Measurements from ENCODE around the gene SUMO3. TPM values are rescaled to one million over a fixed set of nuclear protein-coding genes. Genes with fewer than 3 reads are reported as not detected.

The SUMO3 gene
- total RNA-seq (ENCODE audit: insufficient read depth, low replicate concordance) = 49.4 TPM

DNA sequence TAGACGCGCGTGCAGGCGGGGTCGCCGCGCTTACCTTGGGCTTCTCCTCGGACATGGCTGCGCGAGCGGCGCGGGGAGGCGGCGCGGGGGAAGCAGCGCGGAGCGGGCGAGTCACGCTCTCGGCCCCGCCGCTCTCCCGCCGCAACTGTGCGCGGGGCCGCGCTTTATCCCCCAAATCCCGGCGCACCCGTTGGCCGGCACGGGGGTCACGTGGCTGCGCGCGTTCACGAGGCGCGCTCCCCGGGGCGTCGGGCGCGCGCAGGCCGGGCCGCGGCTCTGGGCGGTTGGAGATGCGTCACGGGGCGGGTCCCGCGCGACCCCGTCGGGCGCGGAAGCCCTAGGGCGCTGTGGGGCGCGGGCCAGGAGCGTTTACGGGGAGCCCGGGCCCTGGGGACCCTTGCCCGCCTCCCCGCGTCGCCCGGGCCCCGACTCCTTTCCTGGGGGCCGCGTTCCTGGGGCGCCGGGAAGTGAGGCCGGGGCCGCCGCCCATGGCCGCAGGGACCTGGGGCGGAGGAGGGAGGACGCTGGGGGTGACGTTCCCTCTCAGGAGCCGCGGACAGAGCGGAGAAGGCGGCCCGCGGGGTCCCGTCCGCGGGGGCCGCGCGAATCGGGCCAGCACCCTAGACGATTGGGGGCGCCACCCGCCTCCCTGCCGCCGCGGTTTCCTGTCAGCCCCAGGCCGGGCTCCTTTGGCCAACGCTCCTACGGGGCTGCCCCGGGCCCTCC lies at the start of gene SUMO3:
SUMO3 (minus strand) TSS at position 149 of the 726 bp plus-strand sequence; CDS start at position 55, 94 bp downstream.
- DNase-seq (ENCODE audit: low spot score) = peak; percentile 78

DNA sequence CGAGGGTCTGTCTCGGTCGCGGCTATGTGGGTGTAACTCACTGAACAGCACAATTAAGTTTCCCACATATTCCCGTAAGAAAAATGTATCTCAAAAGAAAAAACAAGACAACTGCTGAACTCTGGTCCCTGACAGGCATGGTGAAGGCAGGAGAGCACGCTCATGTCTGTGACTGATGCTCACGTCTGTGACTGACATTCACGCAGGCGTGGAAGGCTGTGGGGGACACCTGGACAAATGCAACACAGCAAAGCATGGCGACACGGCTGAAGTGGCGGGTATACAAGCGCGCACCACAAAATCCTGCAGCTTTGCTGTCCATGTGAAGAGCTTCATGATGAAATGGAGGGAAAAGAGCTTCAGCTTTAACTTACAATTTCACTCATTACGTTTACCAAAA lies 49.6 kb upstream of the SUMO3 start:
- DNase-seq (ENCODE audit: low spot score) = no peak

DNA sequence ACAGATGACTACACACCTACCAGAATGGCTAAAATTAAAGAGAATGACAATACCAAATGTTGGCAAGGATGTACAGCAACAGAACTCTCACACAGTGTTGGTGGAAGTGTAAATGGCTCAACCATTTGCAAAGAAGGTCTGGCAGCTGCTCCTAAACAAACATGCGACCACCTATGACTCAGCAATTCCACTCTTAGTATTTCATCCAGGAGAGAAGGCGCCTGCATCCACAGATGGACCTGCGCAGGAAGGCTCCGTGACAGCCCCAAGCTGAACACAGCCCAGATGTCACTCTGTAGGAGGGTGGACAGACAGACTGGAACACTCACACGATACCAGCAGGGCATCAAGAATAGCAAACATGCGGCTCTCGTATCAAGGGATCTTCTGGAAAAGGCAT lies 48.9 kb upstream of the SUMO3 start:
- no peak for DNase-seq (ENCODE audit: low spot score)

DNA sequence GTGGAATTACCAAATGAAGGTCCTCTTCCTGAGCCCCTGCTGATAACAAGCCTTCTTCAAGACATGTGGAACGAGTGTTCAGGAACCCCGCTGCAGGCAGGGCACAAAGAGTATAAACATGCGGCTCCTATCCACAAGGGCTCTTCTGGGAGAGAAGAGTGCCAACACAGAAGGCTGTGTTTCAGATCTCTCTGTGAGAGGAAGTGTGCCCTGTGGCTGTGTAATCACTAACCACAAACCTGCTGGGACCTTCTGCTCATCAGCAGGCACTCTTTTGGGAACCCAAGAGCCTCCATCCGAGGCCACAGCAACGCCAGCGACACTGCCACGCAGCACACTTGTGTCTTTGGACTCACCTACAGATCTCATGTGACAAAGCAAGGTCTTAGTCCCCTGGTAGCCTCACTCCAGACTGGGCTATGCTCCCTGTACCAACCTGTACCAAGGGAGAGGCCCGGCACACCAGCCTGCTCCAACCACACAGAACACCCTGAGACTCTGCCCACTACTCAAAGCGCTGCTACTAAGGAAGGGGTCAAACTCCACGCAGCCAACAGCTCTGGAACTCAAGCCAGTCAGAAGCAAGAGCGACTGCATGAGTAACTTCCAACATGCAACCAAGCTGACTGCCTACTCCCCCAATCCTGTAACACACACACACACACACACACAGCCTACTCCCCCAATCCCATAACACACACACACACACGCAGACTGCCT lies 47.9 kb upstream of the SUMO3 start:
- DNase-seq (ENCODE audit: low spot score) = no peak

DNA sequence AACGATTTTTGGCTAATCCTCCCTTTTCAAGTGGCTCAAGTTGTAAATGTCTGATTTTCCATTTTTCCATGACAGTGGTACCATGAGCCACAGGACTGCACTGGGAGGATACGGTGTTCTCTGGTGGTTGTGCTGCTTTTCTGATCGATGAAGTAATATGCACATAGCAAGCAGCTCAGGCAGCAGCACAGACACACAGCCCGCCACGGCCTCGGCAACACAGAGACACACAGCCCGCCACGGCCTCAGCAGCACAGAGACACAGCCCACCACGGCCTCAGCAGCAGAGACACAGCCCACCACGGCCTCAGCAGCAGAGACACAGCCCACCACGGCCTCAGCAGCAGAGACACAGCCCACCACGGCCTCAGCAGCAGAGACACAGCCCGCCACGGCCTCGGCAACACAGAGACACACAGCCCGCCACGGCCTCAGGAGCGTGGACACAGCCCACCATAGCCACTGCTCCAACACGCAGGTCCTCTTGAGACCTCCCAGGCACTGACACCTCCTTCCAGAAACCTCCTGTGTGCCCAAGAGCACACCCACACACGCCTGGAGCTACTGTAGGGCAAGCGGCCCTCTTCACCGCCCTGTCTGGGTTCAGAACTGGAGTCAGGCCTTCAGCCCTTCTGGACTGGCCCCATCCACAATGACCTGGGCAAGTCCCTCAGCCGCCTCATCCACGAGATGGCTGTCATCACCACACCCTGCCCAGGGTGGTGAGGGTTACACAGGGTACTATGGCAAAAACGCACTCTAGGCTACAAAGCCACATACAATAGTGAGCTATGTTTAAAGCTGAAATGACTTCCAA lies 45.2 kb upstream of the SUMO3 start:
- DNase-seq (ENCODE audit: low spot score) = no peak

DNA sequence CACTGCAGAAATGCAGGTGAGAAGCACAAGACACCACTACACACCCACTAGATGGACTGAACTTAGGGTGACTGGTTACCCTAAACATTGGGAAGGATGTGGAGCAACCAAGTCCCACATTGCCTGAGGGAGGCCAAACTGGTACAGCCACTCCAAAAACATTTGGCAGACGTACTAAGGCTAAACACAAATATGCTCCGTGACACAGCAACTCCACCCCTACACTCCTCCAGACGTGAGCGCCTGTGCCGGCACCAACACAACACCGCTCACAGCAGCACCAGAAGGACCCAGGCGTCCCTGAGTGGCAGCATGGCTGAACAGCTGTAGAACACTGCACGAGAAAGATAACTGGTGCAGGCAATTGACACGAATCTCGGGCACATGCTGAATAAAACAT lies 40.9 kb upstream of the SUMO3 start:
- DNase-seq (ENCODE audit: low spot score) = no peak

DNA sequence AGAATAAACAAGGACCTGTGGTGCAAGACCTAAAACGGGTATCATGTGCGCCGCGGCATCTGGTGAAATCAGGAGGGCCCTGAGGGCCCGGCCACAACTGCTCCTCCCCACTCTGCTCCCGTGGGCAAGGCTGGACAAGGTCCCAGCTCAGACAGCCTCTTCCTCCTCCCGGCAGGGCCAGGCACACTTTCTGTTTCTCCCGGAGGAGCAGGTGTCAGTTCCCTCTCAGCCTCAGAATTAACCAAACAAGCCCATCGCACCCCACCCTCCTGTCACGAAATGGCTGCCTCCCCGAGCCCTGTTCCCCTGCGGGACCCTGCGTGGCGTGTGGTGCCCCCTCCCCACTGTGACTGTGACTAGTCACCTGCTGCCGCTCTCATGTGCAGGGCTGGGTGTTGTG lies 40.4 kb upstream of the SUMO3 start:
- DNase-seq (ENCODE audit: low spot score) = no peak

DNA sequence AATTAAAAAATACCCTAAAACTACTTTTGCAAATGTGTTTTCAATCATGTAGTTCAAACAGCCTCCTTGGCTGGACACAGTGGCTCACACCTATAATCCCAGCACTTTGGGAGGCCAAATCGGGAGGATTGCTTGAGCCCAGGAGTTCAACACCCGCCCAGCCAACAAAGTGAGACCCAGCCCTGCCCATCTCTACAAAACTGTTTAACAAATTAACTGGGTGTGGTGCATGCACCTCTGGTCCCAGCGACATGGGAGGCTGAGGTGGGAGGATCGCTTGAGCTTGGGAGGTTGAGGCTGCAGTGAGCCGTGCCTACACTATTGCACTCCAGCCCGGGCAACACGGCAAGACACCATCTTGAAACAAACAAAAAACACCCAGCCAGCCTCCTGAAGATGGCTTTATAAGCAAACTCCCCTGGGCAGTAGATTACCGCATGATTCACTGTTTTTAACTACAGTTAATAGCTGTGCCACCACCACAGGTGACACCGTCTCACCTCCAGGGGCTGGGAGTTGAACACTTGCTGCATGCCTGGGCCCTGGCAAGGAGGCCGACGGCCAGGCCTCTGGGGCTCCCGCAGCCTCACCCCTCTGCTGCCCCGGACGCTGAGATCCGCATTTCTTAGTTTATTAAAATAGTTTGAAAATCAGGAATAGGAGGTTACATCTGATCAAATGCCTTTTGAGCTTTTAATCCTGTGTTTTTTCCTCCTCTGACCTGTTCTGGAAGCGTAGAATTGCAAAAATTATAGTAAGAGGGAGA lies 39.4 kb upstream of the SUMO3 start:
- DNase-seq (ENCODE audit: low spot score) = no peak

DNA sequence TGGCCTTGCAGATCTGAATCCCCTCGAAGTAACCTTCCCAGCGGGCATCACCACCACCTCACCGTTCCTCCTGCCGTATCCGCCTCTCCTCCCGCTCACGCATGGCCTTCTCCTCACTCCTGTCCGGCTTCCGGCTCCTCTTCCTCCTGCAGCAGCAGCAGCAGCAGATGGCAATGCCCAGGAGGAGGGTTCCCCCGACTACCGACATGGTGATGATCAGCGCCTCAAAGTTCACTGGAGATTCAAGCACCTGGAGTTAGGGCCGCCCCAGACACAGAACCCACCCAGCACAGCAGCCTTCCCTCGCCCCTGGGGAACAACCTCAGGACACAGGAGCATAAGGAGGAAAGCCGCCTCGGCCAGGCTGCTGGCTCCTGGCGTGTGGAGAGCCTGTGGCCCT lies 38.3 kb upstream of the SUMO3 start:
- no peak for DNase-seq (ENCODE audit: low spot score)

DNA sequence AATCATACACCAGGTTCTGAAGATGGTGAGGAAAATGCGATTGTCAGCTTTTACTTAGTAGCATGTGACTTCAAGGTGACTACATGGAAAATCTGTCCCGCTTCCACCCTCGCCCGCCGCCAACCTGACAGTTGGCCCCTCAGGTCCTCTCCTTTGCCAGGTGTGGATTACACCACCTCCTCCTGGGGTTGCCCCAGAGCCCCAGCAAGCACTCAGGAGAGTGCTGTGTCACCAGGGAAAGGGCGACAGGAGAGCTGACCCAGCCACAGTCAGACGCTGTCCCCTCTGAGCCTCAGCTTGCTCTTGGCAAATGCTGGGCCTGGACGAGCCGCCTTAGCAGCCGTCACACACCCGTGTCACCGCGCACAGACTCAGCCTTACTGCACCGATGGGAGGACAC lies 37.7 kb upstream of the SUMO3 start:
- DNase-seq (ENCODE audit: low spot score) = no peak

DNA sequence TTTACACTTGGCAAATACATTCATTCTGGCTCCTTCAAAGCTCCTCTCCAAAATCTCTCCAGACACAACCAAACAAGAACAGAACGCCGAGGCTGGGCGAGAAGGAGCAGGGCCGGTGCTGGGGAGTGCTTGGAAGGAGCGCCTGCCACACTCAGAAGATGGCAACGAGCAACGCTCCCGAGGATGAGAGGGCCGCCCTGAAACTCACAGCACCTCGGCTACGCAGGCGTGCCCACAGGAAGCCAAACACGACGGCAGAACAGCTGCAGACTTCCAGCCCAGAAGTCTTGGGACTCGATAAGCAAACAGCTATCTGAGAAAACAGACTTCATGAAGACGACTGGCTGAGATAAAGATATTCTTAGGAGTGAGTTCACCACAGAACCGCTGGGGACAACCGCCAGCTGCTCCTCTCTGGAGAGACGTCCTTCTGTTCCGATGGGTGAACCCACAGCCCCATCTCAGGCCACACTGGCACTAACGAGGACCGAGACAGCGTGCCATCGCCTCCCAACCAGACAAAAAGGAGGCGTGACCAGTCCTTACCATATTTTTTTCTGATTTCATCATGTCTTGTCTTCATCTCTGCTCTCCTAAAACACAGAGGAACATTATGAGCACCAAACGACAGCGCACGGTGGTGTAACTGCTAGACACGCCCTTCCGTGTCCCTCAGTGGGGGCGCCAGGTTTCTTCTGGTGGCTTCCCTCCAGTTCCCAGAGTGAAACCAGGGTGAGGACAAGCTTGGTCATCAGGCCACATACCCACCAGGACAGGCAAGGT lies 37.0 kb upstream of the SUMO3 start:
- DNase-seq (ENCODE audit: low spot score) = no peak

DNA sequence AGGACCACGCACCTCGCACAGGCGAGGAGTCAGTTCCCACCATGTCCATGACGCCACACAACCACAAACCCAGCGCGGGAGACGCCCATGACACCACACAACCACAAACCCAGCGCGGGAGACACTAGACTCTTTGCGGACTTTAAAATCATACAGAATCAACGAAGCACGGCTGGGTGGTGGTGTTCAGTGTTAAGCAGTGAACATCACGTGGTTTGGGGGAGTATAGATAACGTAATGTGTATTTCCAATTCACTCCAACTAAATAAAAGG lies 36.5 kb upstream of the SUMO3 start:
- no peak for DNase-seq (ENCODE audit: low spot score)

DNA sequence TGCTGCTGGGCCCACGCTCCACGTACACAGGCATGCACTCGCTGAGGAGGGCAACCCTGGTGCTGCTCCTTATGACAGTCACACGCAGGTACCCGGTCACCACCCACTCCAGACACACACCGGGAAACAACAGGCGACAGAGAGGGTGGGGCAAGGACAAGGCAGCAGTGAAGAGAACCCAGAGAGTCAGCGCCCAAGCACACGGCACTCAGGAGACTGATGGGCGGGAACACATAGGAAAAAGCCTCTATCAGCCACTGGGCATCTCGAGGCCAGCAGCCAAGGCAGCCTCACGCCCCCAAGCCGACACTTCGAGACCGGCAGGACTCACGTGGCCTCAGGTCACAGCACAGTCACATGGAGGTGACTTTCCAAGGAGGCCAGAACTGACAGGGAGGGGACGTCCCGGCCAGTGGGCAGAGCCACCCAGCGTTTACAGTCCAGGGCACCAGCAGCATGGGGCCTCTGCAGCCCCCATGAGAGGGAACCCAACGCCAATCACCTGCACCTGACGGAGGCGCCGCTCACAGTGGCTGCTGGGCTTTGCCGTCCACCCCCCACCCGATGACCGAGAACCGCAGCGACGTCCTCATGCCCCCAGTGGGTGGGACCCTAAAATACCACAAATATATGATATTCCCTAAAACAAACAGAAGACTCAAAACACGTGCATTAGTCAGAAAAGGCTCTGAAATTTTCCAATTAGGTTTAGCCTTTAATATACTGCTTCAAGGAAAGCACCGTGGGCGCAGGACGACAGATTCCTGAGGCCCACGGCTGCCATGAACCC lies 35.9 kb upstream of the SUMO3 start:
- no peak for DNase-seq (ENCODE audit: low spot score)

DNA sequence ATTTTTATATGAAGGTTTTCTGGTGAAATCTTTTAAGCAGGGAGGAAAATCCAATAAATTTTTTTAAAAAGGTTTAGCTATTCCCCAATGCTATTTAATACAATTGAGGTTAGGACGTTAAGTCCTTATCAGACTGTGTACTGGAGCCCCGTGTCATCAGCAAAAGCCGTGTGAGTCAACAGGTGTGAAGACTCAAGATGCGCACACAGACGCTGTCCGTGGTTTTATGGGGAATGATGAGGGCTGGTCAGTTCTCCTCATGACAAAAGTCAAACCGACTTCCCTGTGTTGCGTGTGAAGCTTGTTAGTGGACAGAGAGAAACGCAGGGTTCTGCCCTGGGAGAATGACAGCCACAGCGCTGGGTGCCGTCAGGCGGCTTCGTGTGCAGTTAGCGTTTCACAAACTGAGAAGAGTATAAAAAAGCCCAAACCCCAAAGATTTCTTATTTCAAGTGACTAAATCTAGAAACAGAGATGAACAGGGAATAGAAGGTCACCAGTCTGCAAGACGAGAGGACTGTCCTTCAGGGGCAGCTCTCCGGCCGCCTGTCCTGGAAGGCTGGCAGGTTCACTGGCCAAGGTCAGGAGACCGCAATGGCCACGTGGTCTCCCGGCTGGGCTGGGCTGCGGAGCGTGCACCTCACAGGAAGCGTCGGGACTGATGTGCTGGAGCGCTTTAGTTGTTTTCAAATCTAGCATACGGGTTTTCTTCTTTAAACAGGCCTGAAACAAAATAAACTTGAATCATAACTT lies 33.2 kb upstream of the SUMO3 start:
- no peak for DNase-seq (ENCODE audit: low spot score)

DNA sequence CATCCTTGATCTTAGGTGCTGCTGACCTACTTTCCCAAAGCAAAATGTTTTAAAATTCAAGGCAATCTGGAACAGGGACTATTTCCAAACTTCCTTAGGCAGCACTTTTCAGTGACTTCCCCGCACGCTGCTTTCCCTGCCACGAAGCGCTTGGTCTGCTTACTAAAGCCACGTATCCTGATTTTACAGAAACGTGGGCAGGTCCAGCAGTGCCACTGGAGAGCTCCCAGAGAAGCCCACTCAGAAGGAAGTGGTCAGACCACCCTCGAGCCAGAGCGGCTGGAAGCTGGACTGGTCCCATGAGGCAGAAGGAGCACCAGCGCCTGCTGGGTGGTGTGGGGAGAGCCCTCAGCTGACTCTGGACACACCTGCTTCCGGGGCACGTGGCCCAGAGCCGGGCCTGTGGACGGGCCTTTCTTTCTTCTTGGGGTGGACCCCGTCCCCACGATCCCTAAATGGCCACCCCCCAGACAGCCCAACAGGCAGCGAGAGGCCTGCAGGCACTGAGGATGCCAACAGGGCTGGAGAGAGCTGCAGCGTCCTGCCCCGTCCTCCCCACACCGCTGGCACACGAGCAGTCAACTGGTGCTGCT lies 32.4 kb upstream of the SUMO3 start:
- DNase-seq (ENCODE audit: low spot score) = no peak

DNA sequence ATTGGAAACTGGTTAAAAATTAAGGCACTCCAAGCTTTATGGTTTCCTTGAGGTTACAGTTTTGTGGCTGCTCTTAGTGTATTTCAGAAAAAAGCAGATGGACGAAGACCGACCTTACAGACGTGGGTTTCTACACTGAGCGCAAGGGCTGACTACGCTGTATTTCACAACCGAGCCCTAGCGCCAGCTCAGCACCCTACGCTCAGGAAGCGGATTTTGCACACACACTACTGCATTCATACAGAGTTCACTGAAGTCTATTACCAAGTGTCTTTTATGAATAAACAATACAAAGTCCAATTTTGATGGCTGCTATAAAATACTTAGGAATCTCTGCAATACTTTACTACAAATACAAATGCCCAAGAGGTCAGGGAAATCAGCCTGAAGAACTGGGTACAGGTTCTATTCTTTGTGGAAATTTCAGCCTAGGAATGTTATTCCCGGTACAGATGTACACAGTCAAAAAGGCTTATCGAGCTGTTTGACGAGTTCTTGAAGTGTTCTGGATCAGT lies 31.8 kb upstream of the SUMO3 start:
- DNase-seq (ENCODE audit: low spot score) = no peak

DNA sequence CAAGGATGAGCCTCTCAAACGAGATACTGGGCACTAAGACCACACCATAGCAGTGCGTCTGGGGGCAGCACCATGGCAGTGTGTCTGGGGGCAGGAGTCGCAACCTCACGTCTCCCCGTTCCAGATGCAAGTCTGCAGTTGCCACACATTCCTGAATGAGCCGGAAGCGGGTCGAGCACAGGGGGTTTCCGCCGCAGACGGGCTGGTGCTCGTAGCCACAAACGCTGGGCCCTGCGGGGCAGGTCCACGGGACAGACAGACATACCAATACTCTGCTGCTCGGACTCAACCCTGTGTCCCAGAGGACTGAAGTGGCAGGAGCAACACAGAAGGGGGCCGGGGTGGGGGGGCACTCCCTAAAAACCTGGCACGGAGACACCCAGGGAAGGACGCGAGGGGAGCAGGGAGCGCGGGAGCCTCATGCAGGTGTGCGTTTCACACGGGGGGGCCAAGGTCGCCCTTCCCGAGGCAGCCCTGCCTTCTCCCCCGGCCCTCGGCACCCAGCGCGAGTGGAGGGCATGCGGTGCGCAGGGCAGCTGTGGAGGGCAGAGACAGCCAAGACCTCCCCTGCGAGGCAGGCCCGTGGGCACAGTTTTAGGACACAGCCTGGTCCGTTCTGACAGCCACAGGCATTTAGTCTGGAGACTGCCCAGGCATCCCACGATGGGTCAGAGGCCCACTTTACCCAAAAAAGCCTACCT lies 31.1 kb upstream of the SUMO3 start:
- DNase-seq (ENCODE audit: low spot score) = no peak

Measured in umbilical cord (tissue), 2 donors.